SK-N-MC (cell line): Measurements from ENCODE around the gene DIDO1.
"Not testable (repeated sequence)": the region's sequence is repeated elsewhere in the genome, so short reads cannot be mapped to it uniquely, and the experiment has no call there.

Experiments used
- DNase-seq: peaks from one replicate; pipeline ENCODE4 v3.0.0-alpha.2; 2011; ENCODE audit warnings: low read depth, low spot score
- H3K27ac ChIP-seq: fragments of 200-600 bp; sonication (generic); 2 replicates; pipeline ENCODE4 v1.5.1; 2016; ENCODE audit warnings: mixed run types
- H3K36me3 ChIP-seq: fragments of 200-600 bp; sonication (generic); 2 replicates; pipeline ENCODE4 v1.6.1; 2017; ENCODE audit warnings: antibody characterized with exemption, low read length, mixed read lengths; ENCODE audit not compliant: insufficient read depth
- H3K4me3 ChIP-seq: fragments of 200-600 bp; sonication (generic); 2 replicates; pipeline ENCODE4 v1.5.1; 2016
- H3K9ac ChIP-seq: fragments of 200-600 bp; sonication (generic); 2 replicates; pipeline ENCODE4 v1.8.0; 2017; ENCODE audit warnings: mixed run types, mixed read lengths; ENCODE audit not compliant: insufficient read length
- H3K9me3 ChIP-seq: fragments of 200-600 bp; sonication (generic); 2 replicates; pipeline ENCODE4 v1.6.1; 2017; ENCODE audit warnings: low read depth, mild to moderate bottlenecking, antibody characterized with exemption, low read length, moderate library complexity, mixed read lengths
- EZH2 ChIP-seq: fragments of 200-600 bp; sonication (generic); IDR thresholded peaks from one replicate; pipeline ENCODE4 v1.6.1; 2017; ENCODE audit warnings: antibody characterized with exemption
- FOXP2 ChIP-seq: optimal IDR thresholded peaks from 2 replicates; pipeline ENCODE3; 2011; ENCODE audit warnings: mild to moderate bottlenecking, moderate library complexity; ENCODE audit not compliant: insufficient read depth; ENCODE audit errors: extremely low read length, control extremely low read depth
- POLR2AphosphoS5 ChIP-seq: IDR thresholded peaks from 2 replicates; pipeline ENCODE4 v1.6.1; 2012; ENCODE audit warnings: mild to moderate bottlenecking, low read depth, low read length, borderline replicate concordance

Gene DIDO1

GRCh38 chr20:62849431-62849830 lies 76.9 kb downstream of the DIDO1 start:
- no peak overlapping the region for H3K9ac ChIP-seq
- H3K27ac ChIP-seq: no peak overlapping the region
- TF ChIP-seq EZH2 (no peak), FOXP2 (no peak), POLR2AphosphoS5 (no peak)
- no peaks in the 10 kb centered on the region for H3K9me3 ChIP-seq
- no peak overlapping the region for H3K4me3 ChIP-seq
- peaks cover 29% of the 10 kb centered on the region for H3K36me3 ChIP-seq
- no peak for DNase-seq

- peaks cover 24% of the 10 kb centered on the region for H3K36me3 ChIP-seq
- H3K9me3 ChIP-seq, DNase-seq, H3K27ac ChIP-seq, H3K9ac ChIP-seq, H3K4me3 ChIP-seq: not testable (repeated sequence)
These were observed 77.4 kb downstream of the DIDO1 start for GRCh38 chr20:62848917-62849316.

GRCh38 chr20:62846166-62846890 lies 80.0 kb downstream of the DIDO1 start:
- H3K4me3 ChIP-seq: no peak overlapping the region
- no peak overlapping the region for H3K27ac ChIP-seq
- no peak for TF ChIP-seq POLR2AphosphoS5
- TF ChIP-seq EZH2: no peak
- no peak for TF ChIP-seq FOXP2
- H3K36me3 ChIP-seq: peaks cover 9% of the 10 kb centered on the region
- no peak overlapping the region for H3K9ac ChIP-seq
- H3K9me3 ChIP-seq: no peaks in the 10 kb centered on the region
- DNase-seq: no peak

- H3K27ac ChIP-seq: no peak overlapping the region
- no peak overlapping the region for H3K9ac ChIP-seq
- DNase-seq: no peak
- no peaks in the 10 kb centered on the region for H3K9me3 ChIP-seq
- TF ChIP-seq FOXP2: no peak
- TF ChIP-seq POLR2AphosphoS5: no peak
- TF ChIP-seq EZH2: no peak
- peaks cover 17% of the 10 kb centered on the region for H3K36me3 ChIP-seq
- no peak overlapping the region for H3K4me3 ChIP-seq
These were observed 80.7 kb downstream of the DIDO1 start for GRCh38 chr20:62845416-62846160.

- H3K36me3 ChIP-seq: peaks cover 17% of the 10 kb centered on the region
- DNase-seq: no peak
- H3K9me3 ChIP-seq: no peaks in the 10 kb centered on the region
- no peak overlapping the region for H3K4me3 ChIP-seq
- no peak overlapping the region for H3K27ac ChIP-seq
- no peak overlapping the region for H3K9ac ChIP-seq
- no peak for TF ChIP-seq POLR2AphosphoS5
- TF ChIP-seq EZH2: no peak
- TF ChIP-seq FOXP2: no peak
These were observed 82.1 kb downstream of the DIDO1 start for GRCh38 chr20:62844182-62844581.

- Histone ChIP-seq H3K9me3 (no peaks in the 10 kb centered on the region), H3K27ac (no peak overlapping the region), H3K36me3 (peaks cover 17% of the 10 kb centered on the region), H3K9ac (no peak overlapping the region), H3K4me3 (no peak overlapping the region)
- no peak for TF ChIP-seq EZH2
- TF ChIP-seq FOXP2: no peak
- TF ChIP-seq POLR2AphosphoS5: no peak
- DNase-seq: no peak
These were observed 82.6 kb downstream of the DIDO1 start for GRCh38 chr20:62843656-62844055.

GRCh38 chr20:62841705-62842212 lies 84.5 kb downstream of the DIDO1 start:
- TF ChIP-seq POLR2AphosphoS5 (no peak), FOXP2 (no peak), EZH2 (no peak)
- Histone ChIP-seq H3K27ac (no peak overlapping the region), H3K4me3 (no peak overlapping the region), H3K36me3 (peaks cover 17% of the 10 kb centered on the region), H3K9me3 (no peaks in the 10 kb centered on the region), H3K9ac (no peak overlapping the region)
- DNase-seq: no peak

- no peak overlapping the region for H3K4me3 ChIP-seq
- no peak overlapping the region for H3K9ac ChIP-seq
- TF ChIP-seq FOXP2 (no peak), POLR2AphosphoS5 (no peak), EZH2 (no peak)
- DNase-seq: no peak
- no peak overlapping the region; the same call in 1 of the 2 replicates for H3K27ac ChIP-seq
- peaks cover 10% of the 10 kb centered on the region for H3K36me3 ChIP-seq
- no peaks in the 10 kb centered on the region for H3K9me3 ChIP-seq
These were observed 85.8 kb downstream of the DIDO1 start for GRCh38 chr20:62840244-62841197.
